Measurements from ENCODE around the gene KCNMB2. TPM values are rescaled to one million over a fixed set of nuclear protein-coding genes. Genes with fewer than 3 reads are reported as not detected.

Gene KCNMB2
- total RNA-seq, 1 experiment from 2014 or later, result not detected

DNA sequence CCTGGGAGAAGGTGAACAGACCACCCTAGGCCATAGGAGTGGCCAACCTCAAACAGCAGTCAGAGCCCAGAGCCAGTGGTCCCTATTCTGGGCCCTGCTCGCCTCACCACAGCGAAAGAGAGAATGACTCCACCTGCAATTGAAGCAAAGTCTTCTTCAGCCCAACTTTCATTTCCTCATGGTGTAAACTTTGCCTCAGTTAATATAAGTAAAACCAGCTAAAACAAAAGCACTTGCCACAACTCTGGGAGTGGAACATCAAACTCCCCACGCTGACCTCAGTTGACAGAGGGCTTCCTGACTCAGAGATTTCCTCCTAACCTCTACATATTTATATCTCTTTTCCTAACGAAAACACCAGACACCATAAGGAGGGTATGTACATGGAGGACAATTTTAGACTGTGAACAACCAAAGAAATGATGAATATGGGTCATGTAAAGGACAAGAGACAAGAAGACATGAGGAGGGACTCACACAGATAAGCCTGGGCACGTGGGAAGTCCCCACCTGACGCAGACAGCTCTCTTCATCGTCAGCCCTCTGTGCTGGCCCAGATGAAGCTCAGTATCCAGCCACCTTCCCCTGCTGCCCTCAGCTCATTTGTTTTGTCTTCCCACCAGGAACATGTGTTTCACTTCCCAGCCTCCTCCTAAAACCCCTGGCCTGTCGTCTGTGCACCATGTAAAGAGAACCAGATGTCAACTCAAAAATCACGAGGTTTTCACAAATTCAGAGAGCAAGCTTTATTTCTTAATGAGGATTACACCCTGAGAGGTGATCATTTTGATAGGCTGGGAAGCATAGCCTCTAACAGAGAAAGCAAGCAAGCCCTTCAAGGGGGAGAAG, 140.9 kb downstream of the KCNMB2 start:
- no peaks in the 10 kb centered on the region for H3K9me3 Mint-ChIP-seq
- TF ChIP-seq, protein P1, sequence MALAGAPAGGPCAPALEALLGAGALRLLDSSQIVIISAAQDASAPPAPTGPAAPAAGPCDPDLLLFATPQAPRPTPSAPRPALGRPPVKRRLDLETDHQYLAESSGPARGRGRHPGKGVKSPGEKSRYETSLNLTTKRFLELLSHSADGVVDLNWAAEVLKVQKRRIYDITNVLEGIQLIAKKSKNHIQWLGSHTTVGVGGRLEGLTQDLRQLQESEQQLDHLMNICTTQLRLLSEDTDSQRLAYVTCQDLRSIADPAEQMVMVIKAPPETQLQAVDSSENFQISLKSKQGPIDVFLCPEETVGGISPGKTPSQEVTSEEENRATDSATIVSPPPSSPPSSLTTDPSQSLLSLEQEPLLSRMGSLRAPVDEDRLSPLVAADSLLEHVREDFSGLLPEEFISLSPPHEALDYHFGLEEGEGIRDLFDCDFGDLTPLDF (CRISPR knock-in tag; IDR thresholded peaks at IDR 0.05), result no peak
- TF ChIP-seq GRHL2 (CRISPR knock-in tag; IDR thresholded peaks at IDR 0.05; ENCODE audit: insufficient replicate concordance, severe bottlenecking) (no peak), RORB (CRISPR knock-in tag; IDR thresholded peaks at IDR 0.05) (no peak), NFE2L1 (CRISPR knock-in tag; IDR thresholded peaks at IDR 0.05) (no peak), CBFB (CRISPR knock-in tag; IDR thresholded peaks at IDR 0.05; ENCODE audit: low read depth) (no peak), ZNF263 (CRISPR knock-in tag; IDR thresholded peaks at IDR 0.05; ENCODE audit: low read depth) (no peak), TEAD1 (CRISPR knock-in tag; IDR thresholded peaks at IDR 0.05) (no peak), EMX1 (CRISPR knock-in tag; IDR thresholded peaks at IDR 0.05) (no peak), GTF2I (CRISPR knock-in tag; conservative IDR thresholded peaks at IDR 0.05) (no peak), ZNF121 (CRISPR knock-in tag; IDR thresholded peaks at IDR 0.05) (no peak)
- TF ChIP-seq, protein P2, sequence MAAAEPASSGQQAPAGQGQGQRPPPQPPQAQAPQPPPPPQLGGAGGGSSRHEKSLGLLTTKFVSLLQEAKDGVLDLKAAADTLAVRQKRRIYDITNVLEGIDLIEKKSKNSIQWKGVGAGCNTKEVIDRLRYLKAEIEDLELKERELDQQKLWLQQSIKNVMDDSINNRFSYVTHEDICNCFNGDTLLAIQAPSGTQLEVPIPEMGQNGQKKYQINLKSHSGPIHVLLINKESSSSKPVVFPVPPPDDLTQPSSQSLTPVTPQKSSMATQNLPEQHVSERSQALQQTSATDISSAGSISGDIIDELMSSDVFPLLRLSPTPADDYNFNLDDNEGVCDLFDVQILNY (CRISPR knock-in tag; IDR thresholded peaks at IDR 0.05), result no peak
- TF ChIP-seq, protein P3, sequence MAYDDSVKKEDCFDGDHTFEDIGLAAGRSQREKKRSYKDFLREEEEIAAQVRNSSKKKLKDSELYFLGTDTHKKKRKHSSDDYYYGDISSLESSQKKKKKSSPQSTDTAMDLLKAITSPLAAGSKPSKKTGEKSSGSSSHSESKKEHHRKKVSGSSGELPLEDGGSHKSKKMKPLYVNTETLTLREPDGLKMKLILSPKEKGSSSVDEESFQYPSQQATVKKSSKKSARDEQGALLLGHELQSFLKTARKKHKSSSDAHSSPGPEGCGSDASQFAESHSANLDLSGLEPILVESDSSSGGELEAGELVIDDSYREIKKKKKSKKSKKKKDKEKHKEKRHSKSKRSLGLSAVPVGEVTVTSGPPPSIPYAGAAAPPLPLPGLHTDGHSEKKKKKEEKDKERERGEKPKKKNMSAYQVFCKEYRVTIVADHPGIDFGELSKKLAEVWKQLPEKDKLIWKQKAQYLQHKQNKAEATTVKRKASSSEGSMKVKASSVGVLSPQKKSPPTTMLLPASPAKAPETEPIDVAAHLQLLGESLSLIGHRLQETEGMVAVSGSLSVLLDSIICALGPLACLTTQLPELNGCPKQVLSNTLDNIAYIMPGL (CRISPR knock-in tag; IDR thresholded peaks at IDR 0.05), result no peak
- TF ChIP-seq, protein P4, sequence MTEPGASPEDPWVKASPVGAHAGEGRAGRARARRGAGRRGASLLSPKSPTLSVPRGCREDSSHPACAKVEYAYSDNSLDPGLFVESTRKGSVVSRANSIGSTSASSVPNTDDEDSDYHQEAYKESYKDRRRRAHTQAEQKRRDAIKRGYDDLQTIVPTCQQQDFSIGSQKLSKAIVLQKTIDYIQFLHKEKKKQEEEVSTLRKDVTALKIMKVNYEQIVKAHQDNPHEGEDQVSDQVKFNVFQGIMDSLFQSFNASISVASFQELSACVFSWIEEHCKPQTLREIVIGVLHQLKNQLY (CRISPR knock-in tag; IDR thresholded peaks at IDR 0.05), result no peak
- TF ChIP-seq, protein P5, sequence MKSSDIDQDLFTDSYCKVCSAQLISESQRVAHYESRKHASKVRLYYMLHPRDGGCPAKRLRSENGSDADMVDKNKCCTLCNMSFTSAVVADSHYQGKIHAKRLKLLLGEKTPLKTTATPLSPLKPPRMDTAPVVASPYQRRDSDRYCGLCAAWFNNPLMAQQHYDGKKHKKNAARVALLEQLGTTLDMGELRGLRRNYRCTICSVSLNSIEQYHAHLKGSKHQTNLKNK (CRISPR knock-in tag; IDR thresholded peaks at IDR 0.05), result no peak
- TF ChIP-seq, protein P6, sequence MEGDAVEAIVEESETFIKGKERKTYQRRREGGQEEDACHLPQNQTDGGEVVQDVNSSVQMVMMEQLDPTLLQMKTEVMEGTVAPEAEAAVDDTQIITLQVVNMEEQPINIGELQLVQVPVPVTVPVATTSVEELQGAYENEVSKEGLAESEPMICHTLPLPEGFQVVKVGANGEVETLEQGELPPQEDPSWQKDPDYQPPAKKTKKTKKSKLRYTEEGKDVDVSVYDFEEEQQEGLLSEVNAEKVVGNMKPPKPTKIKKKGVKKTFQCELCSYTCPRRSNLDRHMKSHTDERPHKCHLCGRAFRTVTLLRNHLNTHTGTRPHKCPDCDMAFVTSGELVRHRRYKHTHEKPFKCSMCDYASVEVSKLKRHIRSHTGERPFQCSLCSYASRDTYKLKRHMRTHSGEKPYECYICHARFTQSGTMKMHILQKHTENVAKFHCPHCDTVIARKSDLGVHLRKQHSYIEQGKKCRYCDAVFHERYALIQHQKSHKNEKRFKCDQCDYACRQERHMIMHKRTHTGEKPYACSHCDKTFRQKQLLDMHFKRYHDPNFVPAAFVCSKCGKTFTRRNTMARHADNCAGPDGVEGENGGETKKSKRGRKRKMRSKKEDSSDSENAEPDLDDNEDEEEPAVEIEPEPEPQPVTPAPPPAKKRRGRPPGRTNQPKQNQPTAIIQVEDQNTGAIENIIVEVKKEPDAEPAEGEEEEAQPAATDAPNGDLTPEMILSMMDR (IDR thresholded peaks at IDR 0.05), result no peak
- TF ChIP-seq, protein P7, sequence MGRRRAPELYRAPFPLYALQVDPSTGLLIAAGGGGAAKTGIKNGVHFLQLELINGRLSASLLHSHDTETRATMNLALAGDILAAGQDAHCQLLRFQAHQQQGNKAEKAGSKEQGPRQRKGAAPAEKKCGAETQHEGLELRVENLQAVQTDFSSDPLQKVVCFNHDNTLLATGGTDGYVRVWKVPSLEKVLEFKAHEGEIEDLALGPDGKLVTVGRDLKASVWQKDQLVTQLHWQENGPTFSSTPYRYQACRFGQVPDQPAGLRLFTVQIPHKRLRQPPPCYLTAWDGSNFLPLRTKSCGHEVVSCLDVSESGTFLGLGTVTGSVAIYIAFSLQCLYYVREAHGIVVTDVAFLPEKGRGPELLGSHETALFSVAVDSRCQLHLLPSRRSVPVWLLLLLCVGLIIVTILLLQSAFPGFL (CRISPR knock-in tag; IDR thresholded peaks at IDR 0.05; ENCODE audit: borderline replicate concordance), result no peak
- TF ChIP-seq, protein P8, sequence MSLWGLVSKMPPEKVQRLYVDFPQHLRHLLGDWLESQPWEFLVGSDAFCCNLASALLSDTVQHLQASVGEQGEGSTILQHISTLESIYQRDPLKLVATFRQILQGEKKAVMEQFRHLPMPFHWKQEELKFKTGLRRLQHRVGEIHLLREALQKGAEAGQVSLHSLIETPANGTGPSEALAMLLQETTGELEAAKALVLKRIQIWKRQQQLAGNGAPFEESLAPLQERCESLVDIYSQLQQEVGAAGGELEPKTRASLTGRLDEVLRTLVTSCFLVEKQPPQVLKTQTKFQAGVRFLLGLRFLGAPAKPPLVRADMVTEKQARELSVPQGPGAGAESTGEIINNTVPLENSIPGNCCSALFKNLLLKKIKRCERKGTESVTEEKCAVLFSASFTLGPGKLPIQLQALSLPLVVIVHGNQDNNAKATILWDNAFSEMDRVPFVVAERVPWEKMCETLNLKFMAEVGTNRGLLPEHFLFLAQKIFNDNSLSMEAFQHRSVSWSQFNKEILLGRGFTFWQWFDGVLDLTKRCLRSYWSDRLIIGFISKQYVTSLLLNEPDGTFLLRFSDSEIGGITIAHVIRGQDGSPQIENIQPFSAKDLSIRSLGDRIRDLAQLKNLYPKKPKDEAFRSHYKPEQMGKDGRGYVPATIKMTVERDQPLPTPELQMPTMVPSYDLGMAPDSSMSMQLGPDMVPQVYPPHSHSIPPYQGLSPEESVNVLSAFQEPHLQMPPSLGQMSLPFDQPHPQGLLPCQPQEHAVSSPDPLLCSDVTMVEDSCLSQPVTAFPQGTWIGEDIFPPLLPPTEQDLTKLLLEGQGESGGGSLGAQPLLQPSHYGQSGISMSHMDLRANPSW (CRISPR knock-in tag; conservative IDR thresholded peaks at IDR 0.05; ENCODE audit: low read depth), result no peak
- TF ChIP-seq, protein P9, sequence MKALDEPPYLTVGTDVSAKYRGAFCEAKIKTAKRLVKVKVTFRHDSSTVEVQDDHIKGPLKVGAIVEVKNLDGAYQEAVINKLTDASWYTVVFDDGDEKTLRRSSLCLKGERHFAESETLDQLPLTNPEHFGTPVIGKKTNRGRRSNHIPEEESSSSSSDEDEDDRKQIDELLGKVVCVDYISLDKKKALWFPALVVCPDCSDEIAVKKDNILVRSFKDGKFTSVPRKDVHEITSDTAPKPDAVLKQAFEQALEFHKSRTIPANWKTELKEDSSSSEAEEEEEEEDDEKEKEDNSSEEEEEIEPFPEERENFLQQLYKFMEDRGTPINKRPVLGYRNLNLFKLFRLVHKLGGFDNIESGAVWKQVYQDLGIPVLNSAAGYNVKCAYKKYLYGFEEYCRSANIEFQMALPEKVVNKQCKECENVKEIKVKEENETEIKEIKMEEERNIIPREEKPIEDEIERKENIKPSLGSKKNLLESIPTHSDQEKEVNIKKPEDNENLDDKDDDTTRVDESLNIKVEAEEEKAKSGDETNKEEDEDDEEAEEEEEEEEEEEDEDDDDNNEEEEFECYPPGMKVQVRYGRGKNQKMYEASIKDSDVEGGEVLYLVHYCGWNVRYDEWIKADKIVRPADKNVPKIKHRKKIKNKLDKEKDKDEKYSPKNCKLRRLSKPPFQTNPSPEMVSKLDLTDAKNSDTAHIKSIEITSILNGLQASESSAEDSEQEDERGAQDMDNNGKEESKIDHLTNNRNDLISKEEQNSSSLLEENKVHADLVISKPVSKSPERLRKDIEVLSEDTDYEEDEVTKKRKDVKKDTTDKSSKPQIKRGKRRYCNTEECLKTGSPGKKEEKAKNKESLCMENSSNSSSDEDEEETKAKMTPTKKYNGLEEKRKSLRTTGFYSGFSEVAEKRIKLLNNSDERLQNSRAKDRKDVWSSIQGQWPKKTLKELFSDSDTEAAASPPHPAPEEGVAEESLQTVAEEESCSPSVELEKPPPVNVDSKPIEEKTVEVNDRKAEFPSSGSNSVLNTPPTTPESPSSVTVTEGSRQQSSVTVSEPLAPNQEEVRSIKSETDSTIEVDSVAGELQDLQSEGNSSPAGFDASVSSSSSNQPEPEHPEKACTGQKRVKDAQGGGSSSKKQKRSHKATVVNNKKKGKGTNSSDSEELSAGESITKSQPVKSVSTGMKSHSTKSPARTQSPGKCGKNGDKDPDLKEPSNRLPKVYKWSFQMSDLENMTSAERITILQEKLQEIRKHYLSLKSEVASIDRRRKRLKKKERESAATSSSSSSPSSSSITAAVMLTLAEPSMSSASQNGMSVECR (CRISPR knock-in tag; IDR thresholded peaks at IDR 0.05; ENCODE audit: borderline replicate concordance), result no peak
- H3K4me1 Mint-ChIP-seq, result 0 out of 2 replicates have a peak, but pooled peaks cover 3% of the 10 kb centered on the region
- POLR2A ChIA-PET, result interaction anchor here (0.9 kb wide), 1 partner anchor 1353 kb away, joined by 3 read pairs; no protein-coding TSS in a partner anchor
- no peak overlapping the region for H3K4me3 Mint-ChIP-seq
- CTCF ChIA-PET, result no interaction called here
- H3K36me3 Mint-ChIP-seq, result no peaks in the 10 kb centered on the region
- no peaks in the 10 kb centered on the region for H3K27me3 Mint-ChIP-seq (ENCODE audit: low read depth)
- no peak for DNase-seq (ENCODE audit: low spot score)
- no peak overlapping the region for H3K27ac Mint-ChIP-seq
- no peak for ATAC-seq
